GM12878 (cell line): ENCODE measurements around the gene SETD1B. TPM values are rescaled to one million over a fixed set of nuclear protein-coding genes. Genes with fewer than 3 reads are reported as not detected.

Experiments
- CEBPZ ChIP-seq: fragments of 150-350 bp; IDR thresholded peaks from 2 replicates; pipeline ENCODE4 v1.6.1; 2016; ENCODE audit warnings: low read depth, low read length
- NR2C1 ChIP-seq: fragments of 450-650 bp; IDR thresholded peaks from 2 replicates; pipeline ENCODE4 v1.6.1; 2017; ENCODE audit warnings: antibody characterized with exemption, mild to moderate bottlenecking, moderate library complexity
- POLR2AphosphoS2 ChIP-seq: IDR thresholded peaks from 2 replicates; pipeline ENCODE4 v1.6.1; 2011; ENCODE audit warnings: low read depth, mild to moderate bottlenecking, low read length, improper control_type of control experiment, moderate library complexity
- PRDM15 ChIP-seq: fragments of 450-650 bp; formaldehyde crosslinking; IDR thresholded peaks from 2 replicates; pipeline ENCODE4 v1.4.0; 2020; ENCODE audit warnings: mild to moderate bottlenecking, moderate library complexity
- ZNF217 ChIP-seq: fragments of 450-650 bp; IDR thresholded peaks from 2 replicates; pipeline ENCODE4 v1.6.1; 2017; ENCODE audit warnings: antibody characterized with exemption, mild to moderate bottlenecking
- polyA plus RNA-seq, 11 experiments: library from polyadenylated mRNA; depleted of rRNA in 4 of 11; unstranded in 6 of 11; stranded (reverse) in 5 of 11; fragments of >200 nt; fragmentation: Nextera tagmentation in 4 of 11; fragmentation: Illumina TruSeq in 1 of 11; extraction: Ambion mirVana in 4 of 11; extraction: Trizol in 1 of 11; gene quantifications; 1 replicate in 1 of 11; 2 replicates in 10 of 11; pipeline versions ENCODE4 v1.2.1 to v1.2.3, GENCODE V29; 2011 to 2016; ENCODE audit warnings: inconsistent platforms in 2 of 11, missing spikeins in 2 of 11, low read depth in 1 of 11
- total RNA-seq, 4 experiments: library from RNA; depleted of rRNA in 3 of 4; stranded (reverse); fragments of >200 nt in 3 of 4; fragmentation: Illumina TruSeq in 1 of 4; extraction: Trizol in 1 of 4; gene quantifications; 2 replicates each; pipeline versions ENCODE4 v1.2.1 to v1.2.3, GENCODE V29; 2013 to 2021

The SETD1B gene
- total and polyA plus RNA-seq, 10 of the 15 experiments (the other 5 are each of a cell fraction or from before 2014, with no cell fraction given) = 0.50 to 17.3 (median 1.6) TPM

GRCh38 chr12:121830134-121830533 lies 26.3 kb downstream of the SETD1B start (continued):
- TF ChIP-seq CEBPZ (no peak), POLR2AphosphoS2 (no peak), NR2C1 (no peak), ZNF217 (no peak), PRDM15 (CRISPR knock-in tag) (no peak)
